Activated CD4-positive, alpha-beta memory T cell treated with anti-CD3 and anti-CD28 coated beads, Interleukin-2, amount 10 ng/mL, durations not matched to agents 7 days and 5 days (primary cell): Measurements from ENCODE around the gene VPS11. TPM values are rescaled to one million over a fixed set of nuclear protein-coding genes. Genes with fewer than 3 reads are reported as not detected.

ENCODE experiments used
- CTCF ChIA-PET: fragments of 350-600 bp; sonication (Branson Sonifier 250); formaldehyde crosslinking; loops from one replicate; lab custom pipeline; 2021; ENCODE audit warnings: antibody characterized with exemption, inconsistent platforms; lab: Charles Lee
- POLR2A ChIA-PET: fragments of 350-600 bp; sonication (Branson Sonifier 250); formaldehyde crosslinking; loops from one replicate; lab custom pipeline; 2021; ENCODE audit warnings: antibody characterized with exemption; lab: Charles Lee
- DNase-seq: peaks from one replicate; pipeline ENCODE4 v3.0.0-alpha.2; 2020
- H3K27ac Mint-ChIP-seq: one replicate; pipeline ENCODE4 v1.8.0; 2021; ENCODE audit warnings: mild to moderate bottlenecking, mixed read lengths
- H3K27me3 Mint-ChIP-seq: one replicate; pipeline ENCODE4 v1.8.0; 2021; ENCODE audit warnings: mixed read lengths
- H3K36me3 Mint-ChIP-seq: one replicate; pipeline ENCODE4 v1.8.0; 2021; ENCODE audit warnings: low read depth, mixed read lengths
- H3K4me1 Mint-ChIP-seq: one replicate; pipeline ENCODE4 v1.8.0; 2021; ENCODE audit warnings: mixed read lengths
- H3K4me3 Mint-ChIP-seq: one replicate; pipeline ENCODE4 v1.8.0; 2021; ENCODE audit warnings: mild to moderate bottlenecking, mixed read lengths
- H3K9me3 Mint-ChIP-seq: one replicate; pipeline ENCODE4 v1.8.0; 2021; ENCODE audit warnings: mixed read lengths
- total RNA-seq, 2 experiments: library from RNA; stranded (reverse); gene quantifications; one replicate each; pipeline ENCODE4 v1.2.3, GENCODE V29; 2021

Gene VPS11
- total RNA-seq, 2 experiments from 2014 or later, result 30.6 to 36.1 TPM

- Mint-ChIP-seq H3K4me3 (no peak overlapping the region), H3K27me3 (no peaks in the 10 kb centered on the region), H3K4me1 (peaks cover 34% of the 10 kb centered on the region), H3K27ac (no peak overlapping the region), H3K36me3 (peaks cover 46% of the 10 kb centered on the region), H3K9me3 (no peaks in the 10 kb centered on the region)
- ChIA-PET POLR2A (interaction anchor here (1.5 to 10.6 kb wide), 4 partner anchors 8 to 49 kb away, joined by 3 to 108 read pairs (median 46); partner anchors contain the start of genes C2CD2L, DPAGT1 and VPS11), CTCF (interaction anchor here (2.1 kb wide), 1 partner anchor 79 kb away, joined by 5 read pairs; no protein-coding TSS in a partner anchor)
- DNase-seq, result no peak
Observed at GRCh38 chr11:119117004-119117706, 49.5 kb downstream of the VPS11 start.

- peaks cover 40% of the 10 kb centered on the region for H3K36me3 Mint-ChIP-seq
- ChIA-PET POLR2A (interaction anchor here (1.5 to 10.6 kb wide), 4 partner anchors 9 to 50 kb away, joined by 3 to 108 read pairs (median 46); partner anchors contain the start of genes C2CD2L, DPAGT1 and VPS11), CTCF (interaction anchor here (0.6 to 2.1 kb wide), 4 partner anchors 11 to 78 kb away, joined by 3 to 5 read pairs (median 4); partner anchors contain the start of genes C2CD2L and DPAGT1)
- no peak for DNase-seq
- no peaks in the 10 kb centered on the region for H3K27me3 Mint-ChIP-seq
- H3K4me1 Mint-ChIP-seq, result peaks cover 43% of the 10 kb centered on the region
- no peak overlapping the region for H3K4me3 Mint-ChIP-seq
- H3K27ac Mint-ChIP-seq, result no peak overlapping the region
- H3K9me3 Mint-ChIP-seq, result no peaks in the 10 kb centered on the region
Observed at GRCh38 chr11:119118227-119118626, 50.6 kb downstream of the VPS11 start.

GRCh38 chr11:119118946-119119345, 51.3 kb downstream of the VPS11 start:
- Mint-ChIP-seq H3K4me3 (no peak overlapping the region), H3K9me3 (no peaks in the 10 kb centered on the region), H3K27ac (no peak overlapping the region), H3K27me3 (no peaks in the 10 kb centered on the region), H3K4me1 (peaks cover 43% of the 10 kb centered on the region), H3K36me3 (peaks cover 38% of the 10 kb centered on the region)
- ChIA-PET CTCF (interaction anchor here (0.7 to 2.1 kb wide), 3 partner anchors 10 to 78 kb away, joined by 3 to 5 read pairs (median 5); partner anchors contain the start of gene DPAGT1), POLR2A (interaction anchor here (1.5 to 10.6 kb wide), 4 partner anchors 9 to 51 kb away, joined by 3 to 108 read pairs (median 46); partner anchors contain the start of genes C2CD2L, DPAGT1 and VPS11)
- no peak for DNase-seq

- H3K4me3 Mint-ChIP-seq, result peak overlapping the region; percentile 93
- no peak for DNase-seq
- no peaks in the 10 kb centered on the region for H3K9me3 Mint-ChIP-seq
- peaks cover 34% of the 10 kb centered on the region for H3K4me1 Mint-ChIP-seq
- ChIA-PET CTCF (interaction anchor here (1.4 to 1.5 kb wide), 3 partner anchors 14 to 76 kb away, joined by 5 to 7 read pairs (median 5); partner anchors contain the start of gene C2CD2L), POLR2A (interaction anchor here (1.1 to 10.6 kb wide), 9 partner anchors 11 to 218 kb away, joined by 3 to 108 read pairs (median 9); partner anchors contain the start of genes C2CD2L, DPAGT1, HYOU1 and NLRX1)
- no peaks in the 10 kb centered on the region for H3K27me3 Mint-ChIP-seq
- H3K36me3 Mint-ChIP-seq, result peaks cover 32% of the 10 kb centered on the region
- peak overlapping the region; percentile 76 for H3K27ac Mint-ChIP-seq
Observed at GRCh38 chr11:119120639-119121007, 53.0 kb downstream of the VPS11 start.

GRCh38 chr11:119121008-119121810, 53.6 kb downstream of the VPS11 start, which contains the start of gene HINFP:
Gene HINFP (plus strand): TSS chr11:119121580. CDS start chr11:119126945, 5,365 bp downstream.
- POLR2A ChIA-PET, result interaction anchor here (0.6 to 10.6 kb wide), 12 partner anchors 12 to 200 kb away, joined by 3 to 108 read pairs (median 5); partner anchors contain the start of genes C2CD2L, DPAGT1, HMBS and HYOU1
- peaks cover 27% of the 10 kb centered on the region for H3K36me3 Mint-ChIP-seq

GRCh38 chr11:119121811-119122124, 54.1 kb downstream of the VPS11 start:
- DNase-seq, result no peak
- H3K9me3 Mint-ChIP-seq, result no peaks in the 10 kb centered on the region
- ChIA-PET CTCF (interaction anchor here (1.0 to 1.5 kb wide), 8 partner anchors 15 to 1563 kb away, joined by 3 to 7 read pairs (median 5); partner anchors contain the start of genes C2CD2L, CBL and NLRX1), POLR2A (interaction anchor here (0.9 to 10.6 kb wide), 12 partner anchors 12 to 200 kb away, joined by 3 to 108 read pairs (median 8); partner anchors contain the start of genes C2CD2L, DPAGT1, HMBS and HYOU1)
- peaks cover 32% of the 10 kb centered on the region for H3K4me1 Mint-ChIP-seq
- peaks cover 29% of the 10 kb centered on the region for H3K36me3 Mint-ChIP-seq
- peak overlapping the region; percentile 93 for H3K4me3 Mint-ChIP-seq
- H3K27me3 Mint-ChIP-seq, result no peaks in the 10 kb centered on the region
- H3K27ac Mint-ChIP-seq, result peak overlapping the region; percentile 76

More at GRCh38 chr11:119121008-119121810, 53.6 kb downstream of the VPS11 start, which contains the start of gene HINFP:
- no peaks in the 10 kb centered on the region for H3K27me3 Mint-ChIP-seq
- CTCF ChIA-PET, result interaction anchor here (1.0 to 1.5 kb wide), 7 partner anchors 14 to 202 kb away, joined by 3 to 7 read pairs (median 5); partner anchors contain the start of genes C2CD2L, CBL and NLRX1
- DNase-seq, result peak; percentile 100
- peaks cover 29% of the 10 kb centered on the region for H3K4me1 Mint-ChIP-seq
- H3K9me3 Mint-ChIP-seq, result no peaks in the 10 kb centered on the region
- H3K4me3 Mint-ChIP-seq, result peak within 1 kb of the TSS; percentile 93
- peak within 1 kb of the TSS; percentile 76 for H3K27ac Mint-ChIP-seq

- Mint-ChIP-seq H3K27ac (no peak overlapping the region), H3K4me3 (no peak overlapping the region), H3K9me3 (no peaks in the 10 kb centered on the region), H3K27me3 (no peaks in the 10 kb centered on the region), H3K36me3 (peaks cover 28% of the 10 kb centered on the region), H3K4me1 (peaks cover 30% of the 10 kb centered on the region)
- POLR2A ChIA-PET, result interaction anchor here (1.2 kb wide), 1 partner anchor 24 kb away, joined by 5 read pairs; the partner anchor contains the start of gene DPAGT1
- no peak for DNase-seq
- CTCF ChIA-PET, result no interaction called here
Observed at GRCh38 chr11:119125821-119126220, 58.2 kb downstream of the VPS11 start.

- DNase-seq, result no peak
- ChIA-PET CTCF (interaction anchor here (1.3 kb wide), 1 partner anchor 27 kb away, joined by 4 read pairs; no protein-coding TSS in a partner anchor), POLR2A (interaction anchor here (1.0 to 1.2 kb wide), 2 partner anchors 20 to 25 kb away, joined by 3 to 5 read pairs; partner anchors contain the start of gene DPAGT1)
- Mint-ChIP-seq H3K9me3 (no peaks in the 10 kb centered on the region), H3K27me3 (no peaks in the 10 kb centered on the region), H3K27ac (no peak overlapping the region), H3K4me3 (no peak overlapping the region), H3K36me3 (peaks cover 38% of the 10 kb centered on the region), H3K4me1 (peaks cover 26% of the 10 kb centered on the region)
Observed at GRCh38 chr11:119126675-119127268, 59.2 kb downstream of the VPS11 start.

- POLR2A ChIA-PET, result no interaction called here
Observed at GRCh38 chr11:119130662-119131061, 63.0 kb downstream of the VPS11 start.

More at GRCh38 chr11:119130662-119131061, 63.0 kb downstream of the VPS11 start:
- peaks cover 10% of the 10 kb centered on the region for H3K4me1 Mint-ChIP-seq
- CTCF ChIA-PET, result no interaction called here
- no peaks in the 10 kb centered on the region for H3K9me3 Mint-ChIP-seq
- DNase-seq, result no peak
- H3K27me3 Mint-ChIP-seq, result no peaks in the 10 kb centered on the region
- peaks cover 43% of the 10 kb centered on the region for H3K36me3 Mint-ChIP-seq
- H3K27ac Mint-ChIP-seq, result no peak overlapping the region
- no peak overlapping the region for H3K4me3 Mint-ChIP-seq
